Measurements from ENCODE around the gene POLE.
A peak's percentile ranks its signal among the peaks of the same experiment; 100 is the strongest.

The POLE gene

GRCh38 chr12:132593938-132594358 is 93.2 kb downstream of the POLE start:
- DNase-seq (ENCODE audit: low spot score) = peak; percentile 91

DNA sequence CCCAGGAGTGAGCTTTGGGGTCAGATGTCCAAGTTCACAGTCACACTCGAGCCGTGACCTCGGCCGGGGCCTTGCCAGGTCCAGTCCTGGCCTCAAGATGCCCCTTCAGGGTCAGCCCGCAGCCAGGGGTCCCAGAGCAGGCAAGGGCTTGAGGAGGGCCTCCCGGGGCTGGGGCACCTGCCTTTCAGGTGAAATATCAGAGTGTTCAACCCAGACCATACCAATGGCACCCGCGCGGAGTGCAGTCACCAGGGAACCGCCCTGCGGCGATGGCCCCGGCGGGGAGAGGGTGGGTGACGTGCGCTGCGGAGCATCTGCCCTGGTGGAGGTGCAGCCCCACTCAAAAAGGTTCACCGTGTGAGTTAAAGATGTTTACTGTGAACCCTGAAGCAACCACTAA is 93.6 kb downstream of the POLE start:
- DNase-seq (ENCODE audit: low spot score) = no peak

DNA sequence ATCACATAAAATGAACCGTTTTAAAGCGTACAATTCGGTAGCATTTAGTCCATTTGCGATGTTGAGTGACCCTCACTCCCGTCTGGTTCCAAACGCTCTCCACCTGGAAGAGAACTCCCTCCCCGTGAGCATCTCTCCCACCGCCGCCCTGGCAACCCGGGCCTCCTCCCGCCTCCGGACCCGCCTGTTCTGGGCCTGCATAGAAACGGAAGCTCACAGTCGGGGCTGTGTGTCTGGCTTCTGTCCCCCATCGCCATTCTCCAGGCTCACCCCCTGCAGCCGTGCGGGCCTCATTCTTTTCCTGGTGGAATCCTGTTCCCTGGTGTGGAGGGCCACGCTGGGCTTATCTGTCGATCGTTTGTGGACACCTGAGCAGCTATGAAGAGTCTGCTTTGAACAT is 94.1 kb downstream of the POLE start:
- no peak for DNase-seq (ENCODE audit: low spot score)

- DNase-seq (ENCODE audit: low spot score) = no peak
Observed at GRCh38 chr12:132592282-132592970, 94.7 kb downstream of the POLE start.

- DNase-seq (ENCODE audit: low spot score) = no peak
Observed at GRCh38 chr12:132591107-132591935, 95.8 kb downstream of the POLE start.

DNA sequence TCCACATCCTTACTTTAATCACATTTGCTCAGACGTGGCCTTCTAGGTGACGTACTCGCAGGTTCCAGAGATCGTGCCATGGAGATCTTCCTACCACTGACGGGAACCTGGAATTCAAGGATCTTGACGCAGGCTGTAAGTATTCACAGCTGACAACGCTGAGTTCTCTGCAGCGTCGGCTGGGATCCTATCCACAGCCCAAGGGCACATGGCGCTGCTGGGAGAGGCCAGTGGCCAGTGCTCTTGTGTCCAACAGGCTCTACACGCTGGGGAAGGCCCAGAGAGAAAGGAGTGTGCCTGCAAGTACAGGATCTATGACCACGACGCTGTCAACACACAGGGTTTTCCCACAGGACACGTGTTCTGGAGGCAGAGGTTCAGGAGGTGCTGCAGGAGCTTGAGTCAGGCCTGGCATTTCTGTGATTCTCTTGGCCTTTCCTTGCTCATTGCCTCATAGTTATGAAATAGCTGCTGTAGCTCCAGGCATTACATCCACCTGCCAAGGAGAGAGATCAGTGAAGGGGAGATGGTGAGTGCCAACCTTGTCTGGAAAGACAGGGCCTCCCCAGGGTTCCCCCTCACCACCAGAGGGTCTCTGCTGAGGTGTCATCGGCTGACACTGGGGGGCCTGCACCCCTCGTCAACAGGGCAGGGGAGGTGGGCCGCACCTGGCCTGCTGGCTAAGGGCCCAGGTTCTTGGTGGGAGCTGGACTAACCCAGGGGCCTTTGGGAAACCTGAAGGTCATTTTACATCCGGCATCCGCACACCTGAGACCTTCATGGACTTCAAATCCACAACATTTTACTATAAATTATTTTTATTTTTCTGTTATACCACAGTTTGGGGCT is 98.1 kb downstream of the POLE start:
- DNase-seq (ENCODE audit: low spot score) = no peak

DNA sequence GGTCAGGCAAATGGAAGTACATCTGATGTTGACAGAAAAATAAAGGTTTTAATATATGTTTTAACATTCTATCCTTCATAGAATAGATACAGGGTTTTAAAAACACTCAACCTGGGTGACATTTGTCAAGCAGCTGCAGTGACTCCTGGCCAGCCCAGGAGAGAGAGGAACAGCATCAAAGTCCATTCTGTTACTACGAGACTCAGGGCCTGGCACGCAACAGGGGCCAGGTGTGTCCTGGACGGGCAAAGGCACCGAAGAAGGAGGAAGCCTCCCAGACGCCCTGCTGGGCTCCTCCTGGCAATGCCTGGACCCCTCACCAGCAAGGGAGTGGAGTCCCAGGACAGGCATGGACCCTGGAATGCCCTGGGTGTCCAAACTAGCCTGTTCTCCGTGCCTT is 98.8 kb downstream of the POLE start:
- DNase-seq (ENCODE audit: low spot score) = no peak

DNA sequence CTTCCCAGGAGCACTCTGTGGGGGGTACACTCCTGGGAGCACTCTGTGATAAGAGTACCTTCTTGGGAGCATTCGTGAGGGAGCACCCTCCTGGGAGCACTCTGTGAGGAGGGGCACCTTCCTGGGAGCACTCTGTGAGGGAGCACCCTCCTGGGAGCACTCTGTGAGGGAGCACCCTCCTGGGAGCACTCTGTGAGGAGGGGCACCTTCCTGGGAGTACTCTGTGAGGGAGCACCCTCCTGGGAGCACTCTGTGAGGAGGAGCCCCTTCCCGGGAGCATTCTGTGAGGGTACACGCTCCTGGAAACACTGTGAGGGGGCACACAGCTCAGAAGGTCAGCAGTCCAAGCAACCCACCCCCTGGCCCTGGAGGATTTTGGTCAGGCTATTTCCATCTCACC is 99.4 kb downstream of the POLE start:
- no peak for DNase-seq (ENCODE audit: low spot score)

- no peak for DNase-seq (ENCODE audit: low spot score)
Observed at GRCh38 chr12:132586929-132587328, 100.2 kb downstream of the POLE start.

- DNase-seq (ENCODE audit: low spot score) = no peak
Observed at GRCh38 chr12:132585177-132585576, 102.0 kb downstream of the POLE start.

DNA sequence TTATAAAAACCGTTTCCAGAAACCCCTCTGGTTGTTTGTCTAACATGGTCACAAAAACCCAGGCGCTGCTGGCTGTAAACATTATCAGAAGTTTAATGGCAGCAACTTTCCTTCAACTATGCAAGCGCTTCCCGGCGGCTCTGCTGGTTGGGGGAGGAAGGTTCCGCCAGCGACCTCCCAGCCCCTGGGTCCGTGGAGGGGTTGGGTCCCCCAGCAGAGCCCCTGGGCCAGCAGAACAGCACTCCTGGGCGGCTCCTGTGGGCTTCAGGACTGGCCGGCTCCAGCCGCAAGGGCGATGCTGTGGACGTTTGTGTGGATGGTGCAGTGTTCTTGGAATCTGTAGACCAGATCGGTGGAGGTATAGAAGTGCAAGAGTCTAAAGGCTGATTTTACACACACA is 102.7 kb downstream of the POLE start:
- no peak for DNase-seq (ENCODE audit: low spot score)

GRCh38 chr12:132583736-132584135 is 103.4 kb downstream of the POLE start:
- DNase-seq (ENCODE audit: low spot score) = no peak

DNA sequence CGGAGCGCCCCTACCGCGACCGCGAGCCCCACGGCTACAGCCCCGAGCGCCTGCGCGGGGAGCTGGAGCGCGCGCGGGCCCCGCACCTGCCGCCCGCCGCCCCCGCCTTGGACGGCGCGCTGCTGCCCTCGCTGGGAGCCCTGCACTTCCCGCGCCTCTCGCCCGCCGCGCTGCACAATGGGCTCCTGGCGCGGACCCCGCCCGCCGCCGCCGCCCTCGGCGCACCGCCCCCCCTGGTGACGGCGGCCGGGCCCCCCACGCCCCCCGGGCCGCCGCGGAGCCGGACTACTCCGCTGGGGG is 103.8 kb downstream of the POLE start:
- no peak for DNase-seq (ENCODE audit: low spot score)

DNA sequence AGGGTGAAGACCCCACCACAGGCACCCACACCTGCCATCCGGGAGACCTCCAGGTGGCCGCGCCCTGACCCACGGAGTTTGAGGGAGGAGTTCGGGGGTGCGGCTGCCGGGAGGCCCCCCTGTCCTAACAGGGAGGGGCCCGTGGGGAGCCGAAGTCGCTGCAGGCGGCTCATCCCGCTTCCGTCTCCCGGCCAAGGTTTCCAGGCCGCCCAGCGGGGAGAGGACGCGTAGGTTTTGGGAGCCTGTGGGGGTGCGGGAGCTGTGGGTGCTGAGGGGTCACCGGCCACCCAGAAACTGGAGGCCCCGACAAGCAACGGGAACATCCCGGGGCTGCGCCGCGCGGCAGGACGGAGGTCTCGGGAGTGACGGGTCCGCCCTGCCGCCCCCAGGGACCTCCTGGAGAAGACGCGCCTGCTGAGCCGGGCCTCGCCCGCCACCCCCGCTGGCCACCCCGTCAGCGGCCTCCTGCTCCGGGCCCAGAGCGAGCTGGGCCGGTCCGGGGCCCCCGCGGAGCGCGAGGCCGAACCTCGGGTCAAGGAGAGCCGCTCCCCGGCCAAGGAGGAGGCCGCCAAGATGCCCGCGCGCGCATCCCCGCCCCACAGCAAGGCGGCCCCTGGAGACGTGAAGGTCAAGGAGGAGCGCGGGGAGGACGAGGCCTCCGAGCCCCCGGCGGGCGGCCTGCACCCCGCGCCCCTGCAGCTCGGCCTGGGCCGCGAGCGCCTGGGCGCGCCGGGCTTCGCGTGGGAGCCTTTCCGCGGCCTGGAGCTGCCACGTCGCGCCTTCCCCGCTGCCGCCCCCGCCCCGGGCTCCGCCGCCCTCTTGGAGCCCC is 104.3 kb downstream of the POLE start:
- DNase-seq (ENCODE audit: low spot score) = no peak

DNA sequence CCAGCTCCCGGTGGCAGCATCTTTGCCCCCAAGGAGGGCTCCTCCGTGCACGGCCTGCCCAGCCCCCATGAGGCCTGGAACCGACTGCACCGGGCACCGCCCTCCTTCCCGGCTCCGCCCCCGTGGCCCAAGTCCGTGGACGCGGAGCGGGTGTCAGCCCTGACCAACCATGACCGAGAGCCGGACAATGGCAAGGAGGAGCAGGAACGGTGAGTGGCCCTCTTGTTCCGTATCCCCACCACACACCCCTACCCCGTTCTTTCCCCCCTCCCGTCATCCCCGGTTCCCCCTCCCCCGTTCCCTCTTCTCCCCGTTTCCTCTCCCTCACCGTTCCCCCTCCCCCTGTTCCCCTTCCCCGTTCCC is 105.1 kb downstream of the POLE start:
- DNase-seq (ENCODE audit: low spot score) = no peak

GRCh38 chr12:132581348-132582057 is 105.6 kb downstream of the POLE start:
- no peak for DNase-seq (ENCODE audit: low spot score)

- DNase-seq (ENCODE audit: low spot score) = no peak
Observed at GRCh38 chr12:132580701-132581292, 106.3 kb downstream of the POLE start.

- no peak for DNase-seq (ENCODE audit: low spot score)
Observed at GRCh38 chr12:132579744-132580143, 107.4 kb downstream of the POLE start.

- DNase-seq (ENCODE audit: low spot score) = no peak
Observed at GRCh38 chr12:132578826-132579225, 108.3 kb downstream of the POLE start.

GRCh38 chr12:132578118-132578517 is 109.0 kb downstream of the POLE start:
- DNase-seq (ENCODE audit: low spot score) = no peak

Data from D341Med (cell line).